Activated CD8-positive, alpha-beta memory T cell treated with anti-CD3 and anti-CD28 coated beads, Interleukin-2, amount 50 U/mL, for 48 hours (primary cell): ENCODE measurements around the gene GRK3.

Experiments
- DNase-seq: peaks from one replicate; pipeline ENCODE4 v3.0.0-alpha.2; 2020

Gene GRK3

GRCh38 chr22:25670070-25670461 lies 105.6 kb downstream of the GRK3 start:
- DNase-seq: no peak

- DNase-seq: no peak
Measured at GRCh38 chr22:25672289-25673084, 108.0 kb downstream of the GRK3 start.

GRCh38 chr22:25673713-25674112 lies 109.2 kb downstream of the GRK3 start:
- no peak for DNase-seq

- DNase-seq: no peak
Measured at GRCh38 chr22:25677631-25678030, 113.2 kb downstream of the GRK3 start.

- no peak for DNase-seq
Measured at GRCh38 chr22:25680051-25680450, 115.6 kb downstream of the GRK3 start.

GRCh38 chr22:25680956-25681355 lies 116.5 kb downstream of the GRK3 start:
- DNase-seq: no peak

GRCh38 chr22:25682109-25682508 lies 117.6 kb downstream of the GRK3 start:
- DNase-seq: no peak

GRCh38 chr22:25688627-25689026 lies 124.2 kb downstream of the GRK3 start:
- no peak for DNase-seq

GRCh38 chr22:25689631-25690030 lies 125.2 kb downstream of the GRK3 start:
- no peak for DNase-seq

GRCh38 chr22:25690798-25691197 lies 126.3 kb downstream of the GRK3 start:
- DNase-seq: no peak

GRCh38 chr22:25692397-25693267 lies 128.2 kb downstream of the GRK3 start:
- no peak for DNase-seq

- no peak for DNase-seq
Measured at GRCh38 chr22:25693268-25693565, 128.7 kb downstream of the GRK3 start.

- DNase-seq: no peak
Measured at GRCh38 chr22:25694196-25694907, 129.9 kb downstream of the GRK3 start.

- no peak for DNase-seq
Measured at GRCh38 chr22:25695146-25695545, 130.7 kb downstream of the GRK3 start.

GRCh38 chr22:25696763-25697162 lies 132.3 kb downstream of the GRK3 start:
- DNase-seq: no peak

GRCh38 chr22:25697181-25697664 lies 132.7 kb downstream of the GRK3 start:
- DNase-seq: no peak

GRCh38 chr22:25697978-25698377 lies 133.5 kb downstream of the GRK3 start:
- DNase-seq: no peak

GRCh38 chr22:25698461-25698860 lies 134.0 kb downstream of the GRK3 start:
- DNase-seq: no peak

- DNase-seq: no peak
Measured at GRCh38 chr22:25698978-25699377, 134.5 kb downstream of the GRK3 start.

GRCh38 chr22:25701056-25701780 lies 136.7 kb downstream of the GRK3 start:
- DNase-seq: no peak

GRCh38 chr22:25702040-25702439 lies 137.6 kb downstream of the GRK3 start:
- no peak for DNase-seq

GRCh38 chr22:25702571-25703167 lies 138.2 kb downstream of the GRK3 start:
- DNase-seq: no peak
